ENCODE measurements around the gene MPI. TPM values are rescaled to one million over a fixed set of nuclear protein-coding genes. Genes with fewer than 3 reads are reported as not detected.

MPI gene
- polyA plus RNA-seq, 3 donors = 19.2 to 19.9 (median 19.7) TPM

GRCh38 chr15:74890665-74890960 lies 771 bp downstream of the MPI start:
- peak overlapping the region; percentile 77 for H3K9ac ChIP-seq (ENCODE audit: insufficient read depth, low read length, poor library complexity, severe bottlenecking)
- peaks cover 0 to 5% (median 0%) of the 10 kb centered on the region in 3 donors for H3K27me3 Mint-ChIP-seq (ENCODE audit: low read depth in 3 of 3)
- intact Hi-C loops (cut with micrococcal nuclease) = no loop called here
- no peak for DNase-seq
- H3K27me3 ChIP-seq (ENCODE audit: control insufficient read depth in 2 of 2, insufficient read depth in 2 of 2, low read length in 2 of 2) = no peaks in the 10 kb centered on the region
- H3K27ac Mint-ChIP-seq = peak overlapping the region in 3 of 7 donors; percentile 74 to 88 (median 78)
- H3K4me1 ChIP-seq (ENCODE audit: control insufficient read depth in 1 of 2, insufficient read depth in 2 of 2, low read length in 2 of 2) = peaks cover 29 to 35% of the 10 kb centered on the region in 2 donors
- no peaks in the 10 kb centered on the region for H3K9me3 ChIP-seq (replicated peaks in 1 of 2; ENCODE audit: control insufficient read depth in 1 of 2, insufficient read depth in 1 of 2, low read length in 2 of 2)
- peak overlapping the region; percentile 99 for H2AFZ ChIP-seq (ENCODE audit: insufficient read depth, low read depth, low read length, poor library complexity, severe bottlenecking)
- H3K4me3 Mint-ChIP-seq = peak overlapping the region; percentile 91 to 96
- peaks cover 10 to 14% of the 10 kb centered on the region in 2 donors for H3K36me3 ChIP-seq (replicated peaks in 1 of 2; ENCODE audit: control insufficient read depth in 1 of 2, insufficient read depth in 2 of 2, low read length in 2 of 2)
- H3K79me2 ChIP-seq (ENCODE audit: insufficient read depth, low read length) = peaks cover 6% of the 10 kb centered on the region
- WGBS (ENCODE audit: insufficient coverage) = no CpG with 5 or more reads among the region's 1 CpG
- peaks cover 40% of the 10 kb centered on the region for H3K4me1 Mint-ChIP-seq
- no peaks in the 10 kb centered on the region for H4K20me1 ChIP-seq (ENCODE audit: insufficient read depth, low read length)
- peak overlapping the region; percentile 99 for H3K4me2 ChIP-seq (replicated peaks; ENCODE audit: extremely low read depth, low read length, poor library complexity, severe bottlenecking)
- H3K27ac ChIP-seq (ENCODE audit: low read depth in 1 of 2, low read length in 2 of 2) = no peak overlapping the region
- peaks cover 15 to 24% of the 10 kb centered on the region in 2 donors for H3K36me3 Mint-ChIP-seq
- peak overlapping the region in 2 of 3 experiments; percentile 97 to 99 for H3K4me3 ChIP-seq (replicated peaks in 1 of 3; ENCODE audit: low read depth in 2 of 3, low read length in 3 of 3)
- TF ChIP-seq, protein P1, sequence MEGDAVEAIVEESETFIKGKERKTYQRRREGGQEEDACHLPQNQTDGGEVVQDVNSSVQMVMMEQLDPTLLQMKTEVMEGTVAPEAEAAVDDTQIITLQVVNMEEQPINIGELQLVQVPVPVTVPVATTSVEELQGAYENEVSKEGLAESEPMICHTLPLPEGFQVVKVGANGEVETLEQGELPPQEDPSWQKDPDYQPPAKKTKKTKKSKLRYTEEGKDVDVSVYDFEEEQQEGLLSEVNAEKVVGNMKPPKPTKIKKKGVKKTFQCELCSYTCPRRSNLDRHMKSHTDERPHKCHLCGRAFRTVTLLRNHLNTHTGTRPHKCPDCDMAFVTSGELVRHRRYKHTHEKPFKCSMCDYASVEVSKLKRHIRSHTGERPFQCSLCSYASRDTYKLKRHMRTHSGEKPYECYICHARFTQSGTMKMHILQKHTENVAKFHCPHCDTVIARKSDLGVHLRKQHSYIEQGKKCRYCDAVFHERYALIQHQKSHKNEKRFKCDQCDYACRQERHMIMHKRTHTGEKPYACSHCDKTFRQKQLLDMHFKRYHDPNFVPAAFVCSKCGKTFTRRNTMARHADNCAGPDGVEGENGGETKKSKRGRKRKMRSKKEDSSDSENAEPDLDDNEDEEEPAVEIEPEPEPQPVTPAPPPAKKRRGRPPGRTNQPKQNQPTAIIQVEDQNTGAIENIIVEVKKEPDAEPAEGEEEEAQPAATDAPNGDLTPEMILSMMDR (IDR thresholded peaks at IDR 0.05) = no peak
- H3K9me3 Mint-ChIP-seq = peaks cover 0 to 2% (median 0%) of the 10 kb centered on the region in 7 donors

- H3K27ac ChIP-seq (ENCODE audit: low read depth in 1 of 2, low read length in 2 of 2) = no peak overlapping the region
Measured at GRCh38 chr15:74891469-74891868, 1.6 kb downstream of the MPI start.

More at GRCh38 chr15:74891469-74891868, 1.6 kb downstream of the MPI start:
- Histone ChIP-seq H4K20me1 (ENCODE audit: insufficient read depth, low read length) (no peaks in the 10 kb centered on the region), H3K79me2 (ENCODE audit: insufficient read depth, low read length) (peaks cover 6% of the 10 kb centered on the region), H3K36me3 (replicated peaks in 1 of 2; ENCODE audit: control insufficient read depth in 1 of 2, insufficient read depth in 2 of 2, low read length in 2 of 2) (peaks cover 16 to 17% of the 10 kb centered on the region in 2 donors), H3K9ac (ENCODE audit: insufficient read depth, low read length, poor library complexity, severe bottlenecking) (no peak overlapping the region), H3K4me1 (ENCODE audit: control insufficient read depth in 1 of 2, insufficient read depth in 2 of 2, low read length in 2 of 2) (peaks cover 21 to 26% of the 10 kb centered on the region in 2 donors), H3K9me3 (replicated peaks in 1 of 2; ENCODE audit: control insufficient read depth in 1 of 2, insufficient read depth in 1 of 2, low read length in 2 of 2) (no peaks in the 10 kb centered on the region), H3K4me3 (replicated peaks in 1 of 3; ENCODE audit: low read depth in 2 of 3, low read length in 3 of 3) (no peak overlapping the region), H3K4me2 (replicated peaks; ENCODE audit: extremely low read depth, low read length, poor library complexity, severe bottlenecking) (no peak overlapping the region), H3K27me3 (ENCODE audit: control insufficient read depth in 2 of 2, insufficient read depth in 2 of 2, low read length in 2 of 2) (no peaks in the 10 kb centered on the region), H2AFZ (ENCODE audit: insufficient read depth, low read depth, low read length, poor library complexity, severe bottlenecking) (no peak overlapping the region)
- H3K4me1 Mint-ChIP-seq = peaks cover 32% of the 10 kb centered on the region
- H3K27me3 Mint-ChIP-seq (ENCODE audit: low read depth in 3 of 3) = peaks cover 0 to 1% (median 0%) of the 10 kb centered on the region in 3 donors
- H3K9me3 Mint-ChIP-seq = no peaks in the 10 kb centered on the region
- intact Hi-C loops (cut with micrococcal nuclease) = no loop called here
- no peak for DNase-seq
- H3K27ac Mint-ChIP-seq = peak overlapping the region in 1 of 7 donors; percentile 52
- TF ChIP-seq, protein P1 (IDR thresholded peaks at IDR 0.05) = no peak
- WGBS (ENCODE audit: insufficient coverage) = no CpG with 5 or more reads among the region's 3 CpGs
- no peak overlapping the region for H3K4me3 Mint-ChIP-seq
- H3K36me3 Mint-ChIP-seq = peaks cover 15 to 24% of the 10 kb centered on the region in 2 donors
